Esophagus muscularis mucosa (tissue), 4 donors: ENCODE data around the gene BLCAP.

ENCODE experiments used
- CTCF ChIP-seq, 3 experiments: fragments of 200-600 bp in 2 of 3; fragments of 450-650 bp in 1 of 3; sonication (generic) in 2 of 3; IDR thresholded peaks; one replicate each; pipeline ENCODE4 v1.5.1; 2017 to 2019; ENCODE audit warnings: antibody characterized with exemption in 3 of 3, mild to moderate bottlenecking in 2 of 3, moderate library complexity in 1 of 3
- EP300 ChIP-seq: sonication (generic); formaldehyde crosslinking; IDR thresholded peaks from one replicate; pipeline ENCODE4 v1.6.1; 2017; ENCODE audit warnings: antibody characterized with exemption
- POLR2A ChIP-seq: fragments of 450-650 bp; IDR thresholded peaks from one replicate; pipeline ENCODE4 v1.6.1; 2017; ENCODE audit warnings: antibody characterized with exemption, moderate library complexity, mild to moderate bottlenecking, low read depth
- POLR2AphosphoS5 ChIP-seq, 2 donors: sonication (generic); formaldehyde crosslinking; IDR thresholded peaks; one replicate each; pipeline ENCODE4 v1.6.1; 2017; ENCODE audit warnings: antibody characterized with exemption in 2 of 2

- no peak for TF ChIP-seq CTCF (IDR thresholded peaks at IDR 0.05)
- TF ChIP-seq POLR2A, result no peak
- TF ChIP-seq EP300, result no peak
- no peak for TF ChIP-seq POLR2AphosphoS5 (IDR thresholded peaks at IDR 0.05)
Observed at GRCh38 chr20:37565134-37565811, 37.6 kb upstream of the BLCAP start.
